ENCODE data around the gene PTPRZ1. TPM values are rescaled to one million over a fixed set of nuclear protein-coding genes. Genes with fewer than 3 reads are reported as not detected.

Gene PTPRZ1
- total and polyA plus RNA-seq, 2 of the 13 experiments (the other 11 are each of a cell fraction or from before 2014, with no cell fraction given): not detected

GRCh38 chr7:122038134-122038533, 165.2 kb downstream of the PTPRZ1 start (continued):
- TF ChIP-seq HNRNPUL1 (IDR thresholded peaks at IDR 0.05; ENCODE audit: low read depth, low read length) (no peak), NR2F1 (CRISPR knock-in tag; IDR thresholded peaks at IDR 0.05) (no peak), MAFG (CRISPR knock-in tag; IDR thresholded peaks at IDR 0.05) (no peak)

GRCh38 chr7:122038904-122039303, 165.9 kb downstream of the PTPRZ1 start:
- no peak overlapping the region for H3K9ac ChIP-seq (ENCODE audit: insufficient read depth, low read depth, low read length)
- no peaks in the 10 kb centered on the region for H3K36me3 ChIP-seq (replicated peaks in 1 of 2; ENCODE audit: control insufficient read depth in 1 of 2, insufficient read depth in 2 of 2, low read length in 2 of 2)
- intact Hi-C loops (cut with micrococcal nuclease; ENCODE audit: unreplicated experiment): no loop called here
- no peaks in the 10 kb centered on the region for H4K20me1 ChIP-seq (ENCODE audit: insufficient read depth, low read length)
- no peak overlapping the region for H3K4me2 ChIP-seq (ENCODE audit: low read depth, low read length)
- ChIA-PET POLR2A (no interaction called here), CTCF (ENCODE audit: low intra/inter-chr PET ratio, low total read pairs) (no interaction called here)
- in situ Hi-C loops (cut with HindIII; ENCODE audit: extremely low pct_ligation_motif_present, low pct_unique_long_range_greater_than_20kb): no loop called here
- H3K4me1 ChIP-seq (ENCODE audit: insufficient read depth, low read length): no peaks in the 10 kb centered on the region
- no TSS peak for BruUV-seq (replicated peaks)
- DNase-seq (ENCODE audit: low spot score) (no peak), ATAC-seq (no peak), FAIRE-seq (no peak)
- TF ChIP-seq CREM (IDR thresholded peaks at IDR 0.05) (no peak), CREM (CRISPR knock-in tag; IDR thresholded peaks at IDR 0.05) (no peak), SP4 (CRISPR knock-in tag; IDR thresholded peaks at IDR 0.05) (no peak), BATF2 (CRISPR knock-in tag; IDR thresholded peaks at IDR 0.05) (no peak), MAFF (IDR thresholded peaks at IDR 0.05; ENCODE audit: low read depth, low read length) (no peak), ZNF33B (CRISPR knock-in tag; IDR thresholded peaks at IDR 0.05) (no peak), ZHX1 (CRISPR knock-in tag; IDR thresholded peaks at IDR 0.05; ENCODE audit: low read depth) (no peak), ZNF678 (CRISPR knock-in tag; IDR thresholded peaks at IDR 0.05) (no peak)
- no peaks in the 10 kb centered on the region for H3K9me3 ChIP-seq (ENCODE audit: low read length)
- H3K79me2 ChIP-seq (ENCODE audit: insufficient read depth, low read length): no peaks in the 10 kb centered on the region
- H2AFZ ChIP-seq (ENCODE audit: low read length): no peak overlapping the region
- no peak overlapping the region for H3K27ac ChIP-seq (ENCODE audit: extremely low read length, insufficient read depth, low read length)
- 0% methylated on average over 3 of the region's 3 CpGs for WGBS (ENCODE audit: low lambda C conversion rate)
- H3K4me3 ChIP-seq (replicated peaks in 1 of 3; ENCODE audit: insufficient read depth in 1 of 3, low read depth in 2 of 3, low read length in 3 of 3): no peak overlapping the region
- no peaks in the 10 kb centered on the region for H3K27me3 ChIP-seq (ENCODE audit: control insufficient read depth in 1 of 2, insufficient read depth in 2 of 2, low read length in 2 of 2)
